ENCODE data around the gene TICAM2. TPM values are rescaled to one million over a fixed set of nuclear protein-coding genes. Genes with fewer than 3 reads are reported as not detected.

TICAM2 gene
- total RNA-seq, 1 donor from 2014 or later = 1.8 TPM

- no peak for DNase-seq (ENCODE audit: extremely low read depth, low read depth, low spot score)
These were observed 29.1 kb downstream of the TICAM2 start for GRCh38 chr5:115573133-115573532.

DNA sequence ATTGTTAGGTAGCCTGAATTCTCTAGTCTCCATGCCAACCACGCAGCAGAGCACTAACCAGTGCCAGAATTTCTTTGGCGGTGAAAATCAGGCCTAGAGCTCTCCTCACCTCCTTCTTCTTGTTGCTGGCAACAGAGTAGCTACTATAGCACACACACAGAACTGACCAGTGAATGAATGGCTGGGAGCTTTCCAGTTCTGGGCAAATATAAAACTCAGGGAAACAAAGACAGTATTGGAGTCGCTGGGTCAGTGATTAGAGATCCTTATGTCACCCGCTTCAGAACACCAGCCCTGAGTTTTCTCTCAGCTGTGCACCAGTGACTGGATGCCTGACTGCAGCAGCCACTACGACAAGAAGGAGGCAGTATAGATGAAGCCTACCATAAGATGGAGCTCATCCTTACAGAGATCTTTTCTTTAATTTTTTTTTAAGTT, 30.8 kb downstream of the TICAM2 start:
- DNase-seq (ENCODE audit: extremely low read depth, low read depth, low spot score) = no peak

DNA sequence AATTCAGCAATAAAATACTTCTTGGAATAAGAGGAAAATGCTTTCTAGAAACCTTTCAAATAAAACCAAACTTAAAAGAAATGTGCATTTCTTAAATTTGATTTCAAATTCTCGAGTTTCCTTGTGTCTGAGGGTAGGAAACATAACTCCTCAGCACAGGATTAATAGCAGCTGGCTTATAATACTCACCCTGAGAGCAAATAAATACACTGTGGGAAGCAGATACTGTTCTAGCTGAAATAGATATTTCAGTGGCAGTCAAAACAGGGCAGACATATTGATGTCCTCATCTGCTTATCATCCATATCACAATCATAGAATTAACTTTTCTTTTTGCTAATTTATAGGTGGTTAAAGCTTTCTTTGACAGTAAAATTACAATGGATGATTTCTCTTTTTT, 33.6 kb downstream of the TICAM2 start:
- no peak for DNase-seq (ENCODE audit: extremely low read depth, low read depth, low spot score)

- no peak for DNase-seq (ENCODE audit: extremely low read depth, low read depth, low spot score)
These were observed 37.0 kb downstream of the TICAM2 start for GRCh38 chr5:115565233-115565632.

DNA sequence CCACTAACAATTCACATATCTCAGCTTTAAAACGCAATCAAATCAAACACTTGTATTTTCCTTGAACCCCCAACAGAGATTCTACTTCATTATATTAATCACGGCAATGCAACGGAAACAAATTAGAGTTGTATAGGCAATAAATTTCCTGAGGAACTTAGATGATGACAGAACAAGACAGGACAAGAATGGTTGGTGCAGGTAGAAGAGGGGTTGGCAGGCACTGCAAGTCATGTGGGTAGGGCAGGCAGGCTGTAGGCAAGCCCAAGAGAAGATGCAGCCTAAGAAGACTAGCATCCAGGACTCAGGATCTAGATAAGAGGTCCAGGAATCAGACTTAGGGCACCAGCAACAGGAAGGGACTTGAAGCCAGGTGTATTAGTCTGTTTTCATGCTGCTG, 41.1 kb downstream of the TICAM2 start:
- no peak for DNase-seq (ENCODE audit: extremely low read depth, low read depth, low spot score)

DNA sequence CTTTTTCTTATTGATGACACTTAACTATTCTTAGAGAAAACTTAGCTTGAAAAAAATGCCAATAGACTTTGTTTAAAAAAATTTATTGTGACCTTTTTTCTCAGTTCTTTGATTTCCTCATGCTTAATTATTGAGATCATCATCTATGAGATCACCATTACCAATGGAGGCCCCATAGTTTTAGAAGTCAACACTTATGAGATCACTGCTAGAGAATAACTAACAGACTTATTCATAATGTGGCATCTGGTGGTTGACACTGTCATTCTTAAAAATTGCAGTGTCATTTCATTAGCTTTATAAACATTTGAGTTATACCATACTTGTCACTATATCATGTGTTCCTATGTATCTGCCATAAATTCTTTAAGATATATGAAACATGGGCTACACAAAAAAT, 42.8 kb downstream of the TICAM2 start:
- no peak for DNase-seq (ENCODE audit: extremely low read depth, low read depth, low spot score)

GRCh38 chr5:115558388-115558956, 43.8 kb downstream of the TICAM2 start:
- DNase-seq (ENCODE audit: extremely low read depth, low read depth, low spot score) = no peak

DNA sequence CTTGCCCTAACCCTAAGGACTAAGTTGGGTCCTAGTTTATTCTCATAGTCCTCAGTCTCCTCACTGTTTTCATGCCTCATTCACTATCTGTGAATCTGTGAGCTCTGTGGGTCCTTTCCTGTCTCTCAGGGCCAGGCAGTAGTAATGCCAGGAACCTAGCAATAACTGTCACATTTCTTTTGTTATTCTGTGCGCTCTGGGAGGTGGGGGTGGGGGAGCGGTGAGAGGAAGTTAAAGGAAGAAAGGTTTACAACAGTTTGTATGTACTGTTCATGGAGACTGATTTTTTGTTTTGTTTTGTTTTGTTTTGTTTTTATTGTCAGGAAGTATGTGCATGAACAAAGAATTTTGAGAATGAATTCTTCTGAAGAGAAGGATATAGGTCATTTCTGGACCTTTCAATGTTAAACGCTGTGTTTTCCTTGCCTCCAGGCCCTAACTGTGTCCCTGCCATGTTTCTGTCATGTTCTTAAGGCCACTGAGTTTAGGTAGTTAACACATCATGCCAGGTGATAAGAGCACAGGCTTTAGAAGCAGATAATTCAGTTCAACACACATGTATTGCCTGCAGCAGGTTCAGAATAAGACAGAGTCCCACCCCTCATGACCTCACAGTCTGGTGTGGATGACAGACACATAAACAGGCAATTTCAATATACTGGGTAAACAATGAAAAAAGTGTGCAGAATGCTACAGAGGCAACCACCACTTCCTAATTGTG, 44.5 kb downstream of the TICAM2 start:
- no peak for DNase-seq (ENCODE audit: extremely low read depth, low read depth, low spot score)

GRCh38 chr5:115556276-115556675, 46.0 kb downstream of the TICAM2 start:
- DNase-seq (ENCODE audit: extremely low read depth, low read depth, low spot score) = no peak

- DNase-seq (ENCODE audit: extremely low read depth, low read depth, low spot score) = no peak
These were observed 47.1 kb downstream of the TICAM2 start for GRCh38 chr5:115555084-115555633.

GRCh38 chr5:115553082-115553481, 49.2 kb downstream of the TICAM2 start:
- no peak for DNase-seq (ENCODE audit: extremely low read depth, low read depth, low spot score)

- DNase-seq (ENCODE audit: extremely low read depth, low read depth, low spot score) = no peak
These were observed 50.9 kb downstream of the TICAM2 start for GRCh38 chr5:115551415-115551814.

DNA sequence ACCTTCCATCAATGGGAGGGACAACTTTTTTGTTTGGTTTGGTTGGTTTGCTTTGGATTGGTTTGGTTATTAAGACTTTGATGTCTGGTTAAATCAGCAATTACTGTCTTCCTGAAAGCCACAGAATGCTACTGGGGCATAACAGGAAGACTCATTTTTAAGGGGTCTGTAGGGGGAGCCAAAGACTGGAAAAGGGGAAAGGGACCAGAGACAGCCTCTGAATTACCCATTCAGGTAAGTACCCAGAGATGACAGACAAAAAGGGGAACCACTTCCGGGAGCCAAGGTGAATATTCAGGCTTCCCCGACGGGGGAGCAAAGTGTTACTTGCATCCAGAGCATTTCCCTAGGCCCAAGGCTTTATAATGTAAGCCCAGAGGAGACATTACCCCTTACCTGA, 53.1 kb downstream of the TICAM2 start:
- DNase-seq (ENCODE audit: extremely low read depth, low read depth, low spot score) = no peak

DNA sequence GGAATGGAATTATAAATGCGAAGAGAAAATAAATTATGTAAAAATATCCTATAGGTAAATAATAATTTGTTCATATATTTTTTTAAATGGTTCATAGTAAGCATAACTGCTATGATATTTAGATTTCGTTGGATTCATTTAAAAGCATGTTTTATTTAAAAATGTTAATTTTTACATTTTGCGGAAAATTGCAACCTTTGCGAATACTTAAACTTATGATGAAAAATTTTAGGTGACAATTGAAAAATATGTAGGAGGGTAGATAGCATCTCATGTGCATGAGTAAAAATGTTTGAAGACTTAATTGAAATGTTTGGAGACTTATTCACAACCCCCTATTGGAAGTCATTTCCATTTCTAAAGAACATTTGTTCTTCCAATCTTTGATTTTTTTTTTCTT, 53.6 kb downstream of the TICAM2 start:
- DNase-seq (ENCODE audit: extremely low read depth, low read depth, low spot score) = no peak

GRCh38 chr5:115545351-115545882, 56.9 kb downstream of the TICAM2 start:
- no peak for DNase-seq (ENCODE audit: extremely low read depth, low read depth, low spot score)

- no peak for DNase-seq (ENCODE audit: extremely low read depth, low read depth, low spot score)
These were observed 57.6 kb downstream of the TICAM2 start, which contains the start of gene FEM1C for GRCh38 chr5:115544436-115545350. Gene FEM1C (minus strand): TSS chr5:115544775. CDS start chr5:115543493, 1,282 bp downstream.

GRCh38 chr5:115544043-115544435, 58.2 kb downstream of the TICAM2 start:
- no peak for DNase-seq (ENCODE audit: extremely low read depth, low read depth, low spot score)

- DNase-seq (ENCODE audit: extremely low read depth, low read depth, low spot score) = no peak
These were observed 58.8 kb downstream of the TICAM2 start for GRCh38 chr5:115543365-115544042.

DNA sequence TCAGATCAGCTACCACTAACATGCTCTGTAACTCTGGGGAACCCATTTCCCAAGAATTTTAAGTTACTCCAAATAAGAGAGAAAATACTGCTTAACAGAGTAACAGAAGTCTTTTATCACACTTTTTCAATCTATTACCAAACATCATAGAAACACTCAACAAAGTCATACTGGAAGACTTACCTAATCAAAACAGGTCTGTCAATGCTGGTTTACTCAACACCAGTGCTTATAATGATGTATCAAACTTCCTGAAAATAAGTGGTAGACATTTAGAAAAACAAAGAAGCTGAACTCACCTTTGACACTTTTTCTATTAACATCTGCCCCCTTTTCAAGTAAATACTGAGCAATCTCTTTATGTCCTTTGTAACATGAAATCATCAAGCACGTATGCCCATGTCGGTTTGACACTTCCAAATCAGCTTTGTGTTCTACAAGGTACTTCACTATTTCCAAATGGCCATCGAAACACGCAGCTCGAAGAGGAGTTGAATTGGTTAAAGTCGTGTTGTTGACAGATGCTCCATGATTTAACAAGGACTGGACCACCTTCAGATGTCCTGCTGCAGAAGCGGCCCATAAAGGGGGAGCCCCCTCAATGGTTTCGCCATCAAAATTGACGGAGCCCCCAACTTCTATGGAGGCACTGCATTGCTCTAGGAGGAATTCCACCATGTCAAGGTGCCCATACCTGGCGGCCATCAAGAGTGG, 59.5 kb downstream of the TICAM2 start:
- no peak for DNase-seq (ENCODE audit: extremely low read depth, low read depth, low spot score)

- no peak for DNase-seq (ENCODE audit: extremely low read depth, low read depth, low spot score)
These were observed 60.2 kb downstream of the TICAM2 start for GRCh38 chr5:115542086-115542485.

Data from glomerular endothelial cell (primary cell).